Tibial nerve (tissue), 3 donors: Measurements from ENCODE around the gene HOXA3.

Experiments used
- CTCF ChIP-seq, 5 experiments: fragments of 200-600 bp in 3 of 5; fragments of 450-650 bp in 2 of 5; sonication (generic) in 3 of 5; IDR thresholded peaks; one replicate each; pipeline ENCODE4 v1.5.1; 2016 to 2019; ENCODE audit warnings: antibody characterized with exemption in 5 of 5, mild to moderate bottlenecking in 3 of 5, moderate library complexity in 2 of 5
- POLR2A ChIP-seq, 2 donors: fragments of 450-650 bp; IDR thresholded peaks; one replicate each; pipeline ENCODE4 v1.6.1; 2017; ENCODE audit warnings: antibody characterized with exemption in 2 of 2, mild to moderate bottlenecking in 2 of 2, moderate library complexity in 2 of 2

- no peak for TF ChIP-seq CTCF (IDR thresholded peaks at IDR 0.05)
- no peak for TF ChIP-seq POLR2A (IDR thresholded peaks at IDR 0.05)
Observed at GRCh38 chr7:27200761-27201579, 48.6 kb upstream of the HOXA3 start.
